ENCODE measurements around the gene LZTR1. TPM values are rescaled to one million over a fixed set of nuclear protein-coding genes. Genes with fewer than 3 reads are reported as not detected.

LZTR1 gene
- polyA plus RNA-seq, 1 of the 3 experiments (the other 2 are of a cell fraction), result 37.7 TPM

- TF ChIP-seq, protein P1, sequence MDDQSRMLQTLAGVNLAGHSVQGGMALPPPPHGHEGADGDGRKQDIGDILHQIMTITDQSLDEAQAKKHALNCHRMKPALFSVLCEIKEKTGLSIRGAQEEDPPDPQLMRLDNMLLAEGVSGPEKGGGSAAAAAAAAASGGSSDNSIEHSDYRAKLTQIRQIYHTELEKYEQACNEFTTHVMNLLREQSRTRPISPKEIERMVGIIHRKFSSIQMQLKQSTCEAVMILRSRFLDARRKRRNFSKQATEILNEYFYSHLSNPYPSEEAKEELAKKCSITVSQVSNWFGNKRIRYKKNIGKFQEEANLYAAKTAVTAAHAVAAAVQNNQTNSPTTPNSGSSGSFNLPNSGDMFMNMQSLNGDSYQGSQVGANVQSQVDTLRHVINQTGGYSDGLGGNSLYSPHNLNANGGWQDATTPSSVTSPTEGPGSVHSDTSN (IDR thresholded peaks at IDR 0.05), result no peak
- TF ChIP-seq USF1 (IDR thresholded peaks at IDR 0.05; ENCODE audit: borderline replicate concordance, low read depth) (no peak), MEF2A (IDR thresholded peaks at IDR 0.05; ENCODE audit: borderline replicate concordance, low read depth) (no peak), JUND (IDR thresholded peaks at IDR 0.05) (no peak), FOSL2 (IDR thresholded peaks at IDR 0.05; ENCODE audit: borderline replicate concordance, low read depth) (no peak), IRF3 (IDR thresholded peaks at IDR 0.05; ENCODE audit: low read depth, low read length) (no peak), POLR2AphosphoS5 (IDR thresholded peaks at IDR 0.05; ENCODE audit: low read depth, low read length) (no peak)
- TF ChIP-seq, protein P2, sequence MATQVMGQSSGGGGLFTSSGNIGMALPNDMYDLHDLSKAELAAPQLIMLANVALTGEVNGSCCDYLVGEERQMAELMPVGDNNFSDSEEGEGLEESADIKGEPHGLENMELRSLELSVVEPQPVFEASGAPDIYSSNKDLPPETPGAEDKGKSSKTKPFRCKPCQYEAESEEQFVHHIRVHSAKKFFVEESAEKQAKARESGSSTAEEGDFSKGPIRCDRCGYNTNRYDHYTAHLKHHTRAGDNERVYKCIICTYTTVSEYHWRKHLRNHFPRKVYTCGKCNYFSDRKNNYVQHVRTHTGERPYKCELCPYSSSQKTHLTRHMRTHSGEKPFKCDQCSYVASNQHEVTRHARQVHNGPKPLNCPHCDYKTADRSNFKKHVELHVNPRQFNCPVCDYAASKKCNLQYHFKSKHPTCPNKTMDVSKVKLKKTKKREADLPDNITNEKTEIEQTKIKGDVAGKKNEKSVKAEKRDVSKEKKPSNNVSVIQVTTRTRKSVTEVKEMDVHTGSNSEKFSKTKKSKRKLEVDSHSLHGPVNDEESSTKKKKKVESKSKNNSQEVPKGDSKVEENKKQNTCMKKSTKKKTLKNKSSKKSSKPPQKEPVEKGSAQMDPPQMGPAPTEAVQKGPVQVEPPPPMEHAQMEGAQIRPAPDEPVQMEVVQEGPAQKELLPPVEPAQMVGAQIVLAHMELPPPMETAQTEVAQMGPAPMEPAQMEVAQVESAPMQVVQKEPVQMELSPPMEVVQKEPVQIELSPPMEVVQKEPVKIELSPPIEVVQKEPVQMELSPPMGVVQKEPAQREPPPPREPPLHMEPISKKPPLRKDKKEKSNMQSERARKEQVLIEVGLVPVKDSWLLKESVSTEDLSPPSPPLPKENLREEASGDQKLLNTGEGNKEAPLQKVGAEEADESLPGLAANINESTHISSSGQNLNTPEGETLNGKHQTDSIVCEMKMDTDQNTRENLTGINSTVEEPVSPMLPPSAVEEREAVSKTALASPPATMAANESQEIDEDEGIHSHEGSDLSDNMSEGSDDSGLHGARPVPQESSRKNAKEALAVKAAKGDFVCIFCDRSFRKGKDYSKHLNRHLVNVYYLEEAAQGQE (IDR thresholded peaks at IDR 0.05; ENCODE audit: low read depth, low read length), result no peak
Measured at GRCh38 chr22:21047035-21047661, 65.1 kb downstream of the LZTR1 start (continued).

GRCh38 chr22:21047730-21048129 is 65.6 kb downstream of the LZTR1 start:
- no peak for TF ChIP-seq EP300 (IDR thresholded peaks at IDR 0.05; ENCODE audit: borderline replicate concordance in 1 of 2, low read depth in 1 of 2, low read length in 1 of 2)
- no peak for TF ChIP-seq FOXJ3 (CRISPR knock-in tag; IDR thresholded peaks at IDR 0.05)
- no peak for TF ChIP-seq TAF1 (IDR thresholded peaks at IDR 0.05; ENCODE audit: borderline replicate concordance, low read depth, low read length)
- no peak for TF ChIP-seq RXRA (IDR thresholded peaks at IDR 0.05; ENCODE audit: borderline replicate concordance, low read depth)
- TF ChIP-seq POLR2AphosphoS5 (IDR thresholded peaks at IDR 0.05; ENCODE audit: low read depth, low read length), result no peak
- no peak for TF ChIP-seq NRF1 (IDR thresholded peaks at IDR 0.05; ENCODE audit: low read depth, low read length)
- TF ChIP-seq CHD2 (IDR thresholded peaks at IDR 0.05; ENCODE audit: low read length, partially characterized antibody), result no peak
- TF ChIP-seq CTCF (IDR thresholded peaks at IDR 0.05), result no peak
- TF ChIP-seq IRF3 (IDR thresholded peaks at IDR 0.05; ENCODE audit: low read depth, low read length), result no peak
- TF ChIP-seq TEAD4 (IDR thresholded peaks at IDR 0.05; ENCODE audit: borderline replicate concordance, insufficient read depth), result no peak
- TF ChIP-seq SMC3 (IDR thresholded peaks at IDR 0.05; ENCODE audit: low read depth, low read length), result no peak
- TF ChIP-seq RAD21 (IDR thresholded peaks at IDR 0.05; ENCODE audit: low read length), result no peak
- no peak for TF ChIP-seq TCF12 (IDR thresholded peaks at IDR 0.05)
- no peak for TF ChIP-seq ELF1 (IDR thresholded peaks at IDR 0.05)
- no peak for TF ChIP-seq GABPA (IDR thresholded peaks at IDR 0.05; ENCODE audit: low read depth)
- Histone ChIP-seq H3K4me2 (no peak overlapping the region), H3K4me3 (ENCODE audit: low read depth in 2 of 2, low read length in 1 of 2) (no peak overlapping the region), H3F3A (replicated peaks; ENCODE audit: insufficient read depth) (no peaks in the 10 kb centered on the region), H3K27ac (ENCODE audit: low read depth in 2 of 2, low read length in 1 of 2) (no peak overlapping the region), H3K9me2 (no peaks in the 10 kb centered on the region), H4K20me1 (ENCODE audit: insufficient read depth) (no peaks in the 10 kb centered on the region), H3K9me3 (no peaks in the 10 kb centered on the region), H3K79me2 (ENCODE audit: insufficient read depth) (no peaks in the 10 kb centered on the region), H3K9ac (no peak overlapping the region), H3K27me3 (ENCODE audit: insufficient read depth) (no peaks in the 10 kb centered on the region), H2AFZ (ENCODE audit: low read depth) (no peak overlapping the region), H3K36me3 (replicated peaks in 1 of 2; ENCODE audit: control insufficient read depth in 1 of 2, insufficient read depth in 2 of 2, low read length in 1 of 2) (no peaks in the 10 kb centered on the region), H3K4me1 (ENCODE audit: control insufficient read depth in 1 of 2, insufficient read depth in 2 of 2, low read depth in 1 of 2, low read length in 1 of 2) (peaks cover 9 to 36% of the 10 kb centered on the region in 2 experiments; a peak in 3 of 4 replicates)
- CTCF ChIA-PET, result interaction anchor here (0.7 to 1.3 kb wide), 2 partner anchors 31 to 55 kb away, joined by 3 to 4 read pairs; no protein-coding TSS in a partner anchor
- POLR2A ChIA-PET, result interaction anchor here (0.5 to 2.6 kb wide), 3 partner anchors 33 to 111 kb away, joined by 3 to 8 read pairs (median 5); partner anchors contain the start of genes LZTR1 and P2RX6
- whole genome bisulfite sequencing (ENCODE audit: low lambda C conversion rate), result 90% methylated on average over 2 of the region's 7 CpGs
- DNase-seq, result no peak

Data from SK-N-SH (cell line).